ENCODE results near the gene HSFY1. TPM values are rescaled to one million over a fixed set of nuclear protein-coding genes. Genes with fewer than 3 reads are reported as not detected.
"Not testable (repeated sequence)": the region's sequence is repeated elsewhere in the genome, so short reads cannot be mapped to it uniquely, and the experiment has no call there.

Gene HSFY1
- total RNA-seq (2013), result not detected
- not detected for polyA plus RNA-seq
- not detected in 2 replicates for polyA minus RNA-seq
- 0 reads per million in 11 experiments for total RNA-seq

DNA sequence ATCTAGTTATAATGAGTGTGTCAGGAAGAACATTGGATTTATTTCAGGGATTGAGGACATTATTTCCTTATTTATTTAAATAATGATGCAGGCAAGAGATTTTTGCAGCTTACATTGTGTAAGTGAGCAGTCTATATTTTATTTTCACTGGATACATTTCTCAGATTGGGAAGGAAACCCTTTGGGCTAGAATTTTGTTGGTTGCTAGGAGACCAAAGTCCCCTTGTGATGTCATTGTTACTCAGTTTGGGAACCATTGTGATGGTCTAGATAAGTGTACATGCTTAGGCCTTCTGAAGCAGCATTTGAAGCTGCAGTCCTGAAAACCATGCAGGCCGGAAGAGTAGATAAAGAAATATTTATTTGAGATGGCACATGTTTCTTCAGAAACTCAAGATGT lies at the start of gene HSFY1:
TSS of gene HSFY1 (plus strand) at position 301 of the 400 bp plus-strand sequence. CDS start at position 369, 68 bp downstream.
- H3K4me3 Mint-ChIP-seq; H3K4me1 Mint-ChIP-seq; H3K4me2 ChIP-seq (replicated peaks; ENCODE audit: extremely low read depth, low read length, poor library complexity, severe bottlenecking); H3K79me2 ChIP-seq (ENCODE audit: insufficient read depth, low read length); DNase-seq; H3K27me3 Mint-ChIP-seq (ENCODE audit: low read depth in 3 of 3); H3K27ac Mint-ChIP-seq; H3K27me3 ChIP-seq (ENCODE audit: control insufficient read depth in 2 of 2, insufficient read depth in 2 of 2, low read length in 2 of 2); H3K36me3 Mint-ChIP-seq; H3K4me3 ChIP-seq (replicated peaks in 1 of 3; ENCODE audit: low read depth in 2 of 3, low read length in 3 of 3); H3K9me3 Mint-ChIP-seq; H4K20me1 ChIP-seq (ENCODE audit: insufficient read depth, low read length); H2AFZ ChIP-seq (ENCODE audit: insufficient read depth, low read depth, low read length, poor library complexity, severe bottlenecking); H3K9me3 ChIP-seq (replicated peaks in 1 of 2; ENCODE audit: control insufficient read depth in 1 of 2, insufficient read depth in 1 of 2, low read length in 2 of 2); intact Hi-C loops (cut with micrococcal nuclease); H3K36me3 ChIP-seq (replicated peaks in 1 of 2; ENCODE audit: control insufficient read depth in 1 of 2, insufficient read depth in 2 of 2, low read length in 2 of 2); H3K9ac ChIP-seq (ENCODE audit: insufficient read depth, low read length, poor library complexity, severe bottlenecking); H3K27ac ChIP-seq (ENCODE audit: low read depth in 1 of 2, low read length in 2 of 2); H3K4me1 ChIP-seq (ENCODE audit: control insufficient read depth in 1 of 2, insufficient read depth in 2 of 2, low read length in 2 of 2): not testable (repeated sequence)
- WGBS (ENCODE audit: insufficient coverage), result no CpG with 5 or more reads among the region's 1 CpG

- H3K36me3 ChIP-seq (replicated peaks in 1 of 2; ENCODE audit: control insufficient read depth in 1 of 2, insufficient read depth in 2 of 2, low read length in 2 of 2); H3K27ac Mint-ChIP-seq; H3K79me2 ChIP-seq (ENCODE audit: insufficient read depth, low read length); H3K4me3 ChIP-seq (replicated peaks in 1 of 3; ENCODE audit: low read depth in 2 of 3, low read length in 3 of 3); H2AFZ ChIP-seq (ENCODE audit: insufficient read depth, low read depth, low read length, poor library complexity, severe bottlenecking); H3K9me3 ChIP-seq (replicated peaks in 1 of 2; ENCODE audit: control insufficient read depth in 1 of 2, insufficient read depth in 1 of 2, low read length in 2 of 2); H3K9me3 Mint-ChIP-seq; H3K4me3 Mint-ChIP-seq; H3K27me3 Mint-ChIP-seq (ENCODE audit: low read depth in 3 of 3); DNase-seq; intact Hi-C loops (cut with micrococcal nuclease); H3K27ac ChIP-seq (ENCODE audit: low read depth in 1 of 2, low read length in 2 of 2); H3K36me3 Mint-ChIP-seq; H3K4me1 ChIP-seq (ENCODE audit: control insufficient read depth in 1 of 2, insufficient read depth in 2 of 2, low read length in 2 of 2); H3K4me2 ChIP-seq (replicated peaks; ENCODE audit: extremely low read depth, low read length, poor library complexity, severe bottlenecking); H3K9ac ChIP-seq (ENCODE audit: insufficient read depth, low read length, poor library complexity, severe bottlenecking); H3K27me3 ChIP-seq (ENCODE audit: control insufficient read depth in 2 of 2, insufficient read depth in 2 of 2, low read length in 2 of 2); H3K4me1 Mint-ChIP-seq; H4K20me1 ChIP-seq (ENCODE audit: insufficient read depth, low read length): not testable (repeated sequence)
- WGBS (ENCODE audit: insufficient coverage), result no CpG with 5 or more reads among the region's 5 CpGs
Measured at GRCh38 chrY:18504266-18504665, 42.3 kb upstream of the HSFY1 start.

DNA sequence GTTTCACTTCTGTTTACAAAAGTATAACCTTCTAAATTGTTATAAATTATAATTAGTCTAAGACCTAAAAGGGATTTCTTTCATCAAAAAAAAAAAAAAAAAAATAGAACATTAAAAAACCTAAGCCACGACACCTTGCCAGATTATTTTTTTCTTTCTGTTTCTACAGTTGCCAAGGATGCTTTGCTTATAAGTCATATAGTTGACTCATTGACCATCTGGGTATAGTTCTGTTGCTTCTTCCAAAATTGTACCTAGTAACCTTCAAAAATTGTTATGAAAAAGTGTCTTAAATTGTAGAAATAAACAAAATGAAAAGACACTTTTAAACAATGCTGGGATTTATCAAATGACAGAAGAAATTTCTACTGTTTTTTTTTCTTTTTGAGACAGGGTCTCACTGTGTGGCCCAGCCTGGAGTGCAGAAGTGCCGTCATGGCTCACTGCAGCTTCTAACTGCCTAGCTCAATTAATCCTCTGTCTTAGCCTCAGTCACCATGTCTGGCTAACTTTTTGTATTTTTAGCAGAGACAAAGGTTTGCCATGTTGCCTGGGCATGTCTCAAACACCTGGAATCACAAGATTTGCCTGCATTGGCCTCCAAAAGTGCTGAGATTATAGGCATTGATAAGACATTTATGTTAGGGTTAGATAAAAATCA lies 15.4 kb upstream of the HSFY1 start:
- H3K27me3 ChIP-seq (ENCODE audit: control insufficient read depth in 2 of 2, insufficient read depth in 2 of 2, low read length in 2 of 2); H4K20me1 ChIP-seq (ENCODE audit: insufficient read depth, low read length); H3K9me3 Mint-ChIP-seq; H3K4me1 ChIP-seq (ENCODE audit: control insufficient read depth in 1 of 2, insufficient read depth in 2 of 2, low read length in 2 of 2); H3K4me2 ChIP-seq (replicated peaks; ENCODE audit: extremely low read depth, low read length, poor library complexity, severe bottlenecking); DNase-seq; H3K36me3 ChIP-seq (replicated peaks in 1 of 2; ENCODE audit: control insufficient read depth in 1 of 2, insufficient read depth in 2 of 2, low read length in 2 of 2); H3K27me3 Mint-ChIP-seq (ENCODE audit: low read depth in 3 of 3); H3K27ac ChIP-seq (ENCODE audit: low read depth in 1 of 2, low read length in 2 of 2); H3K4me1 Mint-ChIP-seq; H2AFZ ChIP-seq (ENCODE audit: insufficient read depth, low read depth, low read length, poor library complexity, severe bottlenecking); H3K9me3 ChIP-seq (replicated peaks in 1 of 2; ENCODE audit: control insufficient read depth in 1 of 2, insufficient read depth in 1 of 2, low read length in 2 of 2); H3K4me3 ChIP-seq (replicated peaks in 1 of 3; ENCODE audit: low read depth in 2 of 3, low read length in 3 of 3); H3K36me3 Mint-ChIP-seq; intact Hi-C loops (cut with micrococcal nuclease); H3K27ac Mint-ChIP-seq; H3K4me3 Mint-ChIP-seq; H3K79me2 ChIP-seq (ENCODE audit: insufficient read depth, low read length); H3K9ac ChIP-seq (ENCODE audit: insufficient read depth, low read length, poor library complexity, severe bottlenecking): not testable (repeated sequence)
- WGBS (ENCODE audit: insufficient coverage), result no CpG with 5 or more reads among the region's 2 CpGs

GRCh38 chrY:18538952-18539351 lies 7.6 kb upstream of the HSFY1 start:
- H3K27ac ChIP-seq (ENCODE audit: low read depth in 1 of 2, low read length in 2 of 2); H2AFZ ChIP-seq (ENCODE audit: insufficient read depth, low read depth, low read length, poor library complexity, severe bottlenecking); H3K9ac ChIP-seq (ENCODE audit: insufficient read depth, low read length, poor library complexity, severe bottlenecking); H3K4me3 ChIP-seq (replicated peaks in 1 of 3; ENCODE audit: low read depth in 2 of 3, low read length in 3 of 3); H3K4me1 Mint-ChIP-seq; H4K20me1 ChIP-seq (ENCODE audit: insufficient read depth, low read length); H3K9me3 Mint-ChIP-seq; H3K27me3 Mint-ChIP-seq (ENCODE audit: low read depth in 3 of 3); H3K4me2 ChIP-seq (replicated peaks; ENCODE audit: extremely low read depth, low read length, poor library complexity, severe bottlenecking); H3K4me1 ChIP-seq (ENCODE audit: control insufficient read depth in 1 of 2, insufficient read depth in 2 of 2, low read length in 2 of 2); H3K36me3 Mint-ChIP-seq; H3K9me3 ChIP-seq (replicated peaks in 1 of 2; ENCODE audit: control insufficient read depth in 1 of 2, insufficient read depth in 1 of 2, low read length in 2 of 2); H3K27ac Mint-ChIP-seq; H3K4me3 Mint-ChIP-seq; H3K79me2 ChIP-seq (ENCODE audit: insufficient read depth, low read length); H3K36me3 ChIP-seq (replicated peaks in 1 of 2; ENCODE audit: control insufficient read depth in 1 of 2, insufficient read depth in 2 of 2, low read length in 2 of 2); DNase-seq; H3K27me3 ChIP-seq (ENCODE audit: control insufficient read depth in 2 of 2, insufficient read depth in 2 of 2, low read length in 2 of 2); intact Hi-C loops (cut with micrococcal nuclease): not testable (repeated sequence)
- no CpG with 5 or more reads among the region's 1 CpG for WGBS (ENCODE audit: insufficient coverage)
